PC-9 (cell line): ENCODE results near the gene NECTIN1. TPM values are rescaled to one million over a fixed set of nuclear protein-coding genes. Genes with fewer than 3 reads are reported as not detected.

Source experiments
- BruUV-seq: library from RNA; stranded (reverse); fragments of 400-500 nt; replicated peaks from 2 replicates; lab custom pipeline; 2021; lab: Mats Ljungman, UMichigan
- CTCF ChIA-PET: fragments of 300-600 bp; sonication (Branson Sonifier 250); formaldehyde crosslinking; loops from one replicate; lab custom pipeline; 2022; ENCODE audit warnings: antibody characterized with exemption; lab: Charles Lee
- POLR2A ChIA-PET: fragments of 300-600 bp; sonication (Branson Sonifier 250); formaldehyde crosslinking; loops from one replicate; lab custom pipeline; 2022; ENCODE audit warnings: antibody characterized with exemption; ENCODE audit not compliant: unreplicated experiment; lab: Charles Lee
- DNase-seq, 2 experiments: peaks; one replicate each; pipeline versions ENCODE4 v3.0.0 to v3.0.0-alpha.2; 2015 to 2022; ENCODE audit warnings: mixed read lengths in 1 of 2
- H2AFZ ChIP-seq: fragments of 200-600 bp; sonication (generic); 2 replicates; pipeline ENCODE4 v1.8.1; 2017; ENCODE audit warnings: antibody characterized with exemption
- H3F3A ChIP-seq: fragments of 200-600 bp; sonication (generic); 2 replicates; pipeline ENCODE4 v1.8.1; 2017; ENCODE audit warnings: antibody characterized with exemption, mild to moderate bottlenecking, low read depth; ENCODE audit not compliant: insufficient read depth
- H3K27ac ChIP-seq: fragments of 200-600 bp; sonication (generic); 2 replicates; pipeline ENCODE4 v1.6.1; 2016; ENCODE audit warnings: mixed run types
- H3K27me3 ChIP-seq: fragments of 200-600 bp; sonication (generic); 2 replicates; pipeline ENCODE4 v1.6.1; 2016; ENCODE audit warnings: low read depth, mixed run types; ENCODE audit not compliant: insufficient read depth
- H3K36me3 ChIP-seq: fragments of 200-600 bp; sonication (generic); 2 replicates; pipeline ENCODE4 v1.6.1; 2016; ENCODE audit warnings: low read depth, mixed run types
- H3K4me1 ChIP-seq: fragments of 200-600 bp; sonication (generic); replicated peaks from 2 replicates; pipeline ENCODE4 v1.6.1; 2016; ENCODE audit warnings: mixed run types; ENCODE audit not compliant: insufficient read depth
- H3K4me2 ChIP-seq: fragments of 200-600 bp; sonication (generic); 2 replicates; pipeline ENCODE4 v1.6.1; 2017; ENCODE audit warnings: mixed run types
- H3K4me3 ChIP-seq: fragments of 200-600 bp; sonication (generic); 2 replicates; pipeline ENCODE4 v1.6.1; 2016; ENCODE audit warnings: mixed run types
- H3K79me2 ChIP-seq: fragments of 200-600 bp; sonication (generic); 2 replicates; pipeline ENCODE4 v1.6.1; 2017; ENCODE audit warnings: low read depth, mixed run types
- H3K9me2 ChIP-seq: fragments of 200-600 bp; sonication (generic); 2 replicates; pipeline ENCODE4 v1.8.1; 2017; ENCODE audit warnings: mild to moderate bottlenecking; ENCODE audit not compliant: insufficient read depth
- H3K9me3 ChIP-seq: fragments of 200-600 bp; sonication (generic); 2 replicates; pipeline ENCODE4 v1.8.1; 2016; ENCODE audit warnings: low read depth; ENCODE audit not compliant: insufficient read depth
- H4K20me1 ChIP-seq: fragments of 200-600 bp; sonication (generic); 2 replicates; pipeline ENCODE4 v1.8.1; 2017; ENCODE audit not compliant: insufficient read depth
- CTCF ChIP-seq: fragments of 200-600 bp; sonication (generic); conservative IDR thresholded peaks from 2 replicates; pipeline ENCODE4 v1.6.1; 2017; ENCODE audit warnings: mixed run types, antibody characterized with exemption, mild to moderate bottlenecking, moderate library complexity
- EZH2 ChIP-seq: fragments of 200-600 bp; sonication (generic); IDR thresholded peaks from 2 replicates; pipeline ENCODE4 v1.8.0; 2017; ENCODE audit warnings: antibody characterized with exemption, low read depth
- intact Hi-C: fragments of 100-400 bp; cut with micrococcal nuclease; formaldehyde crosslinking; loops from one replicate; pipeline ENCODE4 v1.10.0; 2022; ENCODE audit not compliant: unreplicated experiment
- total RNA-seq: library from RNA; stranded (reverse); gene quantifications from 2 replicates; pipeline ENCODE4 v1.2.3, GENCODE V29; 2021

The NECTIN1 gene
- total RNA-seq, 1 experiment from 2014 or later = 17.6 TPM

- CTCF ChIA-PET = no interaction called here
- intact Hi-C loops = no loop called here
- no TSS peak for BruUV-seq
Measured at GRCh38 chr11:119745112-119745511, 16.1 kb upstream of the NECTIN1 start.

GRCh38 chr11:119744577-119744976, 15.6 kb upstream of the NECTIN1 start:
- Histone ChIP-seq H3K4me2 (no peak overlapping the region), H4K20me1 (no peaks in the 10 kb centered on the region; the same call in 1 of the 2 replicates), H3K4me1 (no peaks in the 10 kb centered on the region), H3K4me3 (no peak overlapping the region), H3K79me2 (no peaks in the 10 kb centered on the region), H3K9me3 (no peaks in the 10 kb centered on the region), H3K27ac (no peak overlapping the region), H2AFZ (no peak overlapping the region), H3K9me2 (no peaks in the 10 kb centered on the region), H3K27me3 (peaks cover 76% of the 10 kb centered on the region), H3F3A (no peaks in the 10 kb centered on the region), H3K36me3 (no peaks in the 10 kb centered on the region)
- intact Hi-C loops = no loop called here
- no TSS peak for BruUV-seq
- no peak for DNase-seq
- CTCF ChIA-PET = no interaction called here
- no peak for TF ChIP-seq CTCF
- TF ChIP-seq EZH2 = no peak
- POLR2A ChIA-PET = no interaction called here

More at GRCh38 chr11:119745112-119745511, 16.1 kb upstream of the NECTIN1 start:
- H3K4me2 ChIP-seq = no peak overlapping the region
- H3K27me3 ChIP-seq = peaks cover 81% of the 10 kb centered on the region
- H3K4me3 ChIP-seq = no peak overlapping the region
- POLR2A ChIA-PET = no interaction called here
- H3K9me3 ChIP-seq = no peaks in the 10 kb centered on the region
- H3K79me2 ChIP-seq = no peaks in the 10 kb centered on the region
- H3F3A ChIP-seq = no peaks in the 10 kb centered on the region
- H3K27ac ChIP-seq = no peak overlapping the region
- H4K20me1 ChIP-seq = no peaks in the 10 kb centered on the region; the same call in 1 of the 2 replicates
- H3K4me1 ChIP-seq = no peaks in the 10 kb centered on the region
- no peaks in the 10 kb centered on the region for H3K36me3 ChIP-seq
- no peaks in the 10 kb centered on the region for H3K9me2 ChIP-seq
- no peak overlapping the region for H2AFZ ChIP-seq
- TF ChIP-seq EZH2 = no peak
- TF ChIP-seq CTCF = no peak
- no peak for DNase-seq

GRCh38 chr11:119743006-119743405, 14.0 kb upstream of the NECTIN1 start:
- Histone ChIP-seq H3K27me3 (peaks cover 63% of the 10 kb centered on the region), H3K27ac (no peak overlapping the region), H4K20me1 (no peaks in the 10 kb centered on the region; the same call in 1 of the 2 replicates), H2AFZ (no peak overlapping the region), H3K4me2 (no peak overlapping the region), H3K4me1 (no peaks in the 10 kb centered on the region), H3K9me3 (no peaks in the 10 kb centered on the region), H3K9me2 (no peaks in the 10 kb centered on the region), H3K36me3 (no peaks in the 10 kb centered on the region), H3F3A (no peaks in the 10 kb centered on the region), H3K4me3 (no peak overlapping the region), H3K79me2 (no peaks in the 10 kb centered on the region)
- TF ChIP-seq EZH2 (no peak), CTCF (no peak)
- no TSS peak for BruUV-seq
- ChIA-PET POLR2A (no interaction called here), CTCF (interaction anchor here (1.0 kb wide), 1 partner anchor 14 kb away, joined by 3 read pairs; the partner anchor contains the start of gene NECTIN1)
- intact Hi-C loops = no loop called here
- no peak for DNase-seq
